22Rv1 (cell line): ENCODE measurements around the gene TRIM63.

Experiments
- CTCF ChIP-seq: fragments of 450-650 bp; IDR thresholded peaks from 2 replicates; pipeline ENCODE4 v1.5.1; 2017; ENCODE audit warnings: mild to moderate bottlenecking
- ZFX ChIP-seq: fragments of 450-650 bp; IDR thresholded peaks from 2 replicates; pipeline ENCODE4 v1.6.1; 2017; ENCODE audit warnings: antibody characterized with exemption, borderline replicate concordance

GRCh38 chr1:26109229-26110164, 42.1 kb upstream of the TRIM63 start:
- no peak for TF ChIP-seq ZFX
- TF ChIP-seq CTCF: no peak
